A549 (cell line): ENCODE measurements around the gene STRBP. TPM values are rescaled to one million over a fixed set of nuclear protein-coding genes. Genes with fewer than 3 reads are reported as not detected.

Source experiments
- ATAC-seq, 2 experiments: fragments of 200-7000 bp in 1 of 2; fragments of >200 bp in 1 of 2; cut with Nextera tagmentation in 1 of 2; cut with Tn5 transposase in 1 of 2; 3 replicates each; pipeline versions ENCODE4 v1.8.0 to v1.9.1; 2018 to 2020; ENCODE audit warnings: mild to moderate bottlenecking in 1 of 2, moderate library complexity in 1 of 2
- CTCF ChIA-PET: fragments of 300-600 bp; sonication (Branson Sonifier 250); formaldehyde crosslinking; extraction: SDS; loops from one replicate; lab custom pipeline; 2021; ENCODE audit warnings: antibody characterized with exemption, inconsistent platforms; lab: Yijun Ruan, JAX
- POLR2A ChIA-PET: fragments of 350-600 bp; formaldehyde crosslinking; extraction: SDS; loops from one replicate; lab custom pipeline; 2021; ENCODE audit warnings: antibody characterized with exemption, inconsistent platforms; lab: Yijun Ruan, JAX
- DNase-seq, 2 experiments: peaks; one replicate each; pipeline versions ENCODE4 v3.0.0 to v3.0.0-alpha.2; 2011 to 2016; ENCODE audit warnings: low read depth in 1 of 2, low spot score in 1 of 2
- FAIRE-seq: peaks from 2 replicates; lab custom pipeline; 2011; peaks lifted over from hg19 to GRCh38; lab: Jason Lieb, UNC
- H3K27ac ChIP-seq, 2 experiments: fragments of >200 bp; sonication (Bioruptor Twin); formaldehyde crosslinking; 3 replicates each; pipeline ENCODE4 v1.5.1; 2016 to 2017
- H3K4me1 ChIP-seq: fragments of >200 bp; sonication (Bioruptor Twin); formaldehyde crosslinking; 3 replicates; pipeline ENCODE4 v1.6.1; 2016
- H3K4me2 ChIP-seq: fragments of >200 bp; sonication (Bioruptor Twin); formaldehyde crosslinking; 3 replicates; pipeline ENCODE4 v1.6.1; 2016
- H3K4me3 ChIP-seq: fragments of >200 bp; sonication (Bioruptor Twin); formaldehyde crosslinking; 3 replicates; pipeline ENCODE4 v1.5.1; 2016
- H3K9me3 ChIP-seq: fragments of >200 bp; sonication (Bioruptor Twin); formaldehyde crosslinking; 3 replicates; pipeline ENCODE4 v1.6.1; 2016
- CEBPB ChIP-seq, 2 experiments: fragments of >200 bp in 1 of 2; sonication (Bioruptor Twin) in 1 of 2; formaldehyde crosslinking in 1 of 2; IDR thresholded peaks; 2 replicates each; pipeline ENCODE4 v1.6.1; 2012 to 2016
- CHD2 ChIP-seq: fragments of 150-350 bp; IDR thresholded peaks from 2 replicates; pipeline ENCODE4 v1.6.1; 2014; ENCODE audit warnings: low read length; ENCODE audit not compliant: partially characterized antibody
- EHF ChIP-seq: fragments of 250-450 bp; sonication (Bioruptor Pico); IDR thresholded peaks from 2 replicates; pipeline ENCODE4 v1.5.0; 2020; ENCODE audit warnings: mild to moderate bottlenecking
- EP300 ChIP-seq, 2 experiments: fragments of >200 bp; sonication (Bioruptor Twin); formaldehyde crosslinking; IDR thresholded peaks; 2 replicates in 1 of 2; 3 replicates in 1 of 2; pipeline ENCODE4 v1.6.1; 2016 to 2017
- HEYL ChIP-seq: fragments of 250-450 bp; sonication (Bioruptor Pico); IDR thresholded peaks from 2 replicates; pipeline ENCODE4 v1.8.0; 2021; ENCODE audit warnings: mild to moderate bottlenecking, moderate library complexity
- HOXA7 ChIP-seq: fragments of 250-450 bp; sonication (Bioruptor Pico); IDR thresholded peaks from 2 replicates; pipeline ENCODE4 v1.5.0; 2020; ENCODE audit warnings: mild to moderate bottlenecking, moderate library complexity
- JUNB ChIP-seq: fragments of >200 bp; sonication (Bioruptor Twin); formaldehyde crosslinking; IDR thresholded peaks from 2 replicates; pipeline ENCODE4 v1.6.1; 2016
- KDM5A ChIP-seq: fragments of 200-600 bp; sonication (generic); IDR thresholded peaks from 2 replicates; pipeline ENCODE4 v1.6.1; 2016; ENCODE audit warnings: antibody characterized with exemption, mild to moderate bottlenecking
- MAFK ChIP-seq: fragments of 450-650 bp; IDR thresholded peaks from 2 replicates; pipeline ENCODE4 v1.6.1; 2014; ENCODE audit not compliant: partially characterized antibody
- NFE2L2 ChIP-seq: fragments of 150-350 bp; conservative IDR thresholded peaks from 2 replicates; pipeline ENCODE4 v1.6.1; 2014; ENCODE audit warnings: low read length
- NPAS2 ChIP-seq: fragments of 250-450 bp; sonication (Bioruptor Pico); IDR thresholded peaks from 2 replicates; pipeline ENCODE4 v1.8.0; 2022; ENCODE audit warnings: mild to moderate bottlenecking, moderate library complexity, borderline replicate concordance
- PHF8 ChIP-seq: fragments of 200-600 bp; sonication (generic); IDR thresholded peaks from 2 replicates; pipeline ENCODE4 v1.6.1; 2016; ENCODE audit warnings: low read depth, mild to moderate bottlenecking, antibody characterized with exemption, moderate library complexity, borderline replicate concordance
- POLR2A ChIP-seq: IDR thresholded peaks from 2 replicates; pipeline ENCODE4 v1.6.1; 2012; ENCODE audit warnings: mild to moderate bottlenecking, low read length
- ZSCAN20 ChIP-seq: fragments of 250-450 bp; sonication (Bioruptor Pico); IDR thresholded peaks from 2 replicates; pipeline ENCODE4 v1.8.0; 2022; ENCODE audit warnings: mild to moderate bottlenecking, moderate library complexity
- WGBS: methylation state at CpG from one replicate; pipeline ENCODE4 v1.1.6; 2017; ENCODE audit errors: missing lambda C conversion rate; 5-methylcytosine and 5-hydroxymethylcytosine counted together
- polyA plus RNA-seq, 4 experiments: library from polyadenylated mRNA; depleted of rRNA in 3 of 4; stranded (reverse); fragments of >200 nt; fragmentation: RNase III in 1 of 4; extraction: RNeasy Plus Mini Kit Qiagen cat#74134 plus additional on column Dnase treatment in 1 of 4; gene quantifications; 2 replicates in 3 of 4; 3 replicates in 1 of 4; pipeline ENCODE4 v1.2.3, GENCODE V29; 2011 to 2017
- TF ChIP-seq, protein P1 (sequence below): fragments of 200-600 bp; sonication (generic); IDR thresholded peaks from 2 replicates; pipeline ENCODE4 v1.6.1; 2016; ENCODE audit warnings: antibody characterized with exemption, mild to moderate bottlenecking, moderate library complexity
- TF ChIP-seq, protein P2 (sequence below): IDR thresholded peaks from 2 replicates; pipeline ENCODE4 v1.6.1; 2012
- TF ChIP-seq, protein P3 (sequence below): IDR thresholded peaks from 2 replicates; pipeline ENCODE4 v1.6.1; 2012; ENCODE audit warnings: low read depth, borderline replicate concordance
- TF ChIP-seq, protein P4 (sequence below): fragments of >200 bp; sonication (Bioruptor Twin); formaldehyde crosslinking; IDR thresholded peaks from 3 replicates; pipeline ENCODE4 v1.6.1; 2016
- TF ChIP-seq, protein P5 (sequence below): IDR thresholded peaks from 2 replicates; pipeline ENCODE4 v1.6.1; 2012
- TF ChIP-seq, protein P6 (sequence below): fragments of >200 bp; sonication (Bioruptor Twin); formaldehyde crosslinking; IDR thresholded peaks from 2 replicates; pipeline ENCODE4 v1.6.1; 2016
- TF ChIP-seq, protein P7 (sequence below): fragments of 450-650 bp; IDR thresholded peaks from 2 replicates; pipeline ENCODE4 v1.6.1; 2014; ENCODE audit warnings: antibody characterized with exemption
- TF ChIP-seq, protein P8 (sequence below): fragments of 250-450 bp; sonication (Bioruptor Pico); IDR thresholded peaks from 2 replicates; pipeline ENCODE4 v1.5.0; 2021; ENCODE audit warnings: mild to moderate bottlenecking, moderate library complexity, borderline replicate concordance

The STRBP gene
- polyA plus RNA-seq, 2 of the 4 experiments (the other 2 are of a cell fraction), result 20.4 to 34.0 TPM

DNA sequence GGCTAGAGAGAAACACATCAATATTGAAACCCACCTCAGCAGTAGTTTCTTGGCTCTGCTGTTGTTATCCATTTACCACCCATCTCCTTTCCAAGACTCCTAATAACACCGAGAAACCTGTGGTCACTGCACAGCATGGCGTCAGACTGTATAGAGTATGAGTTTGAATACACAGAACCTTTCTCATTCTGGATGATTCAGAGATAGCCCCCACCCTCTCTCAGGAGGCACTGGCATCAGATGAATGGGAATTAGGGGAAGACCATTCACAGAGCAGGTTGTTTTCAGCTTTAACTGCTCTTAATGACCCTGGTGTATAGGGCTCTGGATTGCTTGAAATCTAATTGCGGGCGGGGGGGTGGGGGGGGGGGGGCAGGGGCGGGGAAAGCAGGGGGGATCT is 148.3 kb downstream of the STRBP start:
- no peak for ATAC-seq
- no peak overlapping the region for H3K4me3 ChIP-seq
- TF ChIP-seq JUNB (no peak), MAFK (no peak), CEBPB (IDR thresholded peaks at IDR 0.05) (no peak), KDM5A (no peak), EP300 (IDR thresholded peaks at IDR 0.05) (no peak), ZSCAN20 (CRISPR knock-in tag) (no peak), NPAS2 (CRISPR knock-in tag) (no peak), POLR2A (no peak)
- TF ChIP-seq, protein P1, sequence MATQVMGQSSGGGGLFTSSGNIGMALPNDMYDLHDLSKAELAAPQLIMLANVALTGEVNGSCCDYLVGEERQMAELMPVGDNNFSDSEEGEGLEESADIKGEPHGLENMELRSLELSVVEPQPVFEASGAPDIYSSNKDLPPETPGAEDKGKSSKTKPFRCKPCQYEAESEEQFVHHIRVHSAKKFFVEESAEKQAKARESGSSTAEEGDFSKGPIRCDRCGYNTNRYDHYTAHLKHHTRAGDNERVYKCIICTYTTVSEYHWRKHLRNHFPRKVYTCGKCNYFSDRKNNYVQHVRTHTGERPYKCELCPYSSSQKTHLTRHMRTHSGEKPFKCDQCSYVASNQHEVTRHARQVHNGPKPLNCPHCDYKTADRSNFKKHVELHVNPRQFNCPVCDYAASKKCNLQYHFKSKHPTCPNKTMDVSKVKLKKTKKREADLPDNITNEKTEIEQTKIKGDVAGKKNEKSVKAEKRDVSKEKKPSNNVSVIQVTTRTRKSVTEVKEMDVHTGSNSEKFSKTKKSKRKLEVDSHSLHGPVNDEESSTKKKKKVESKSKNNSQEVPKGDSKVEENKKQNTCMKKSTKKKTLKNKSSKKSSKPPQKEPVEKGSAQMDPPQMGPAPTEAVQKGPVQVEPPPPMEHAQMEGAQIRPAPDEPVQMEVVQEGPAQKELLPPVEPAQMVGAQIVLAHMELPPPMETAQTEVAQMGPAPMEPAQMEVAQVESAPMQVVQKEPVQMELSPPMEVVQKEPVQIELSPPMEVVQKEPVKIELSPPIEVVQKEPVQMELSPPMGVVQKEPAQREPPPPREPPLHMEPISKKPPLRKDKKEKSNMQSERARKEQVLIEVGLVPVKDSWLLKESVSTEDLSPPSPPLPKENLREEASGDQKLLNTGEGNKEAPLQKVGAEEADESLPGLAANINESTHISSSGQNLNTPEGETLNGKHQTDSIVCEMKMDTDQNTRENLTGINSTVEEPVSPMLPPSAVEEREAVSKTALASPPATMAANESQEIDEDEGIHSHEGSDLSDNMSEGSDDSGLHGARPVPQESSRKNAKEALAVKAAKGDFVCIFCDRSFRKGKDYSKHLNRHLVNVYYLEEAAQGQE, result no peak
- 75% methylated on average over 5 of the region's 5 CpGs for WGBS
- ChIA-PET CTCF (interaction anchor here (1.0 to 2.5 kb wide), 2 partner anchors 10 to 230 kb away, joined by 4 to 13 read pairs; no protein-coding TSS in a partner anchor), POLR2A (no interaction called here)
- no peak overlapping the region for H3K27ac ChIP-seq
- no peak for DNase-seq
- H3K4me1 ChIP-seq, result peaks cover 6% of the 10 kb centered on the region; the same call in 1 of the 3 replicates
- H3K9me3 ChIP-seq, result no peaks in the 10 kb centered on the region
- FAIRE-seq, result no peak
- no peak overlapping the region for H3K4me2 ChIP-seq

DNA sequence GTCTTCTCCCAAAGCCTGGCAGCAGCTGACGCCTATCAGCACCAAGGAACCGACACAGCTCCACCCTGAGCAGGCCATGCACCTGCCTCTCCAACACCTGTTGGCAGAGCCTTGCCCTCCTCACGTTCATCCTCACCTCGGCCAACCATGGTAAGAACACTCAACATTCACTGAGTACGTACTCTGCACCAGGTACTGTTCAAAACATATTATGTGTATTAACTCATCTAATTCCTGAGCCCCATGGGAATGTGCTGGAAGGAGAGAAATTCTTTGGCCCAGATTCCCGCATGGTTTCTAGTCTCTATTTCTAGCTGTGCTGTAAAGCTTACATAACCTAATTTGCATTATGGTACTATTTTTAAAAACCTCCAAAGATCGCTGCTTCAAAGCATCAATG is 148.8 kb downstream of the STRBP start:
- ChIA-PET POLR2A (no interaction called here), CTCF (interaction anchor here (1.0 to 2.5 kb wide), 2 partner anchors 11 to 230 kb away, joined by 4 to 13 read pairs; no protein-coding TSS in a partner anchor)
- no peaks in the 10 kb centered on the region for H3K9me3 ChIP-seq
- DNase-seq, result no peak
- ATAC-seq, result no peak
- 88% methylated on average over 7 of the region's 7 CpGs for WGBS
- no peak overlapping the region for H3K4me2 ChIP-seq
- FAIRE-seq, result no peak
- no peak for TF ChIP-seq JUNB
- TF ChIP-seq, protein P2, sequence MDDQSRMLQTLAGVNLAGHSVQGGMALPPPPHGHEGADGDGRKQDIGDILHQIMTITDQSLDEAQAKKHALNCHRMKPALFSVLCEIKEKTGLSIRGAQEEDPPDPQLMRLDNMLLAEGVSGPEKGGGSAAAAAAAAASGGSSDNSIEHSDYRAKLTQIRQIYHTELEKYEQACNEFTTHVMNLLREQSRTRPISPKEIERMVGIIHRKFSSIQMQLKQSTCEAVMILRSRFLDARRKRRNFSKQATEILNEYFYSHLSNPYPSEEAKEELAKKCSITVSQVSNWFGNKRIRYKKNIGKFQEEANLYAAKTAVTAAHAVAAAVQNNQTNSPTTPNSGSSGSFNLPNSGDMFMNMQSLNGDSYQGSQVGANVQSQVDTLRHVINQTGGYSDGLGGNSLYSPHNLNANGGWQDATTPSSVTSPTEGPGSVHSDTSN, result no peak
- TF ChIP-seq EHF, result no peak
- TF ChIP-seq, protein P3, sequence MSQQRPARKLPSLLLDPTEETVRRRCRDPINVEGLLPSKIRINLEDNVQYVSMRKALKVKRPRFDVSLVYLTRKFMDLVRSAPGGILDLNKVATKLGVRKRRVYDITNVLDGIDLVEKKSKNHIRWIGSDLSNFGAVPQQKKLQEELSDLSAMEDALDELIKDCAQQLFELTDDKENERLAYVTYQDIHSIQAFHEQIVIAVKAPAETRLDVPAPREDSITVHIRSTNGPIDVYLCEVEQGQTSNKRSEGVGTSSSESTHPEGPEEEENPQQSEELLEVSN, result no peak
- no peak for TF ChIP-seq HEYL (CRISPR knock-in tag)
- TF ChIP-seq, protein P4, sequence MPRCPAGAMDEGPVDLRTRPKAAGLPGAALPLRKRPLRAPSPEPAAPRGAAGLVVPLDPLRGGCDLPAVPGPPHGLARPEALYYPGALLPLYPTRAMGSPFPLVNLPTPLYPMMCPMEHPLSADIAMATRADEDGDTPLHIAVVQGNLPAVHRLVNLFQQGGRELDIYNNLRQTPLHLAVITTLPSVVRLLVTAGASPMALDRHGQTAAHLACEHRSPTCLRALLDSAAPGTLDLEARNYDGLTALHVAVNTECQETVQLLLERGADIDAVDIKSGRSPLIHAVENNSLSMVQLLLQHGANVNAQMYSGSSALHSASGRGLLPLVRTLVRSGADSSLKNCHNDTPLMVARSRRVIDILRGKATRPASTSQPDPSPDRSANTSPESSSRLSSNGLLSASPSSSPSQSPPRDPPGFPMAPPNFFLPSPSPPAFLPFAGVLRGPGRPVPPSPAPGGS, result no peak
- TF ChIP-seq PHF8, result no peak
- TF ChIP-seq, all 56 proteins: peak for 0
- Histone ChIP-seq H3K4me1 (peaks cover 6% of the 10 kb centered on the region; the same call in 1 of the 3 replicates), H3K27ac (no peak overlapping the region), H3K4me3 (no peak overlapping the region)

DNA sequence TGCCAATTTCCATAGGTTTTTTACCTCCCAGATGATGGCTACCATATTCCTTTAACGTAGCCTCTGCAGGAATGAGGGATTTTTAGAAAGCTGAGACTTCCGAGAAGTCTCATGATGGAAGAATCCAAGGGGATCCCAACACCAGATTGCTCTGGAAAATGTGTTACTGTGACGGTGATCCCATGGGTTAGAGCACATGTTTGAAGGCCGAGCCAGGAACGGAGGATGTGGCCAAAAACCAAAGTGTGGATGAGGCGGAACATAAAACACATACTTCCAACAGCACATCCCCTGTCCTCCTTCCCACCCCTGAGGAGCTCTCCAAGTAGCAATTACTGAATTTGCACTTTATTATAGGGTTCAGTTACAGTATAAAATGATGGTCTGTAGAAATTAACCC is 152.3 kb downstream of the STRBP start:
- Histone ChIP-seq H3K4me1 (peaks cover 2% of the 10 kb centered on the region; the same call in 1 of the 3 replicates), H3K4me3 (no peak overlapping the region), H3K9me3 (no peaks in the 10 kb centered on the region), H3K4me2 (no peak overlapping the region), H3K27ac (no peak overlapping the region)
- ChIA-PET CTCF (interaction anchor here (0.8 kb wide), 1 partner anchor 233 kb away, joined by 3 read pairs; no protein-coding TSS in a partner anchor), POLR2A (no interaction called here)
- no peak for DNase-seq
- no peak for FAIRE-seq
- ATAC-seq, result no peak
- WGBS, result 94% methylated on average over 6 of the region's 6 CpGs
- TF ChIP-seq, protein P5, sequence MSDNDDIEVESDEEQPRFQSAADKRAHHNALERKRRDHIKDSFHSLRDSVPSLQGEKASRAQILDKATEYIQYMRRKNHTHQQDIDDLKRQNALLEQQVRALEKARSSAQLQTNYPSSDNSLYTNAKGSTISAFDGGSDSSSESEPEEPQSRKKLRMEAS, result no peak
- TF ChIP-seq, protein P3, result no peak
- TF ChIP-seq PHF8 (no peak), CHD2 (no peak), NPAS2 (CRISPR knock-in tag) (no peak), HOXA7 (CRISPR knock-in tag) (no peak), NFE2L2 (no peak), EP300 (IDR thresholded peaks at IDR 0.05) (no peak), ZSCAN20 (CRISPR knock-in tag) (no peak)
- TF ChIP-seq, protein P6, sequence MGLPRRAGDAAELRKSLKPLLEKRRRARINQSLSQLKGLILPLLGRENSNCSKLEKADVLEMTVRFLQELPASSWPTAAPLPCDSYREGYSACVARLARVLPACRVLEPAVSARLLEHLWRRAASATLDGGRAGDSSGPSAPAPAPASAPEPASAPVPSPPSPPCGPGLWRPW, result no peak
- TF ChIP-seq, protein P7, sequence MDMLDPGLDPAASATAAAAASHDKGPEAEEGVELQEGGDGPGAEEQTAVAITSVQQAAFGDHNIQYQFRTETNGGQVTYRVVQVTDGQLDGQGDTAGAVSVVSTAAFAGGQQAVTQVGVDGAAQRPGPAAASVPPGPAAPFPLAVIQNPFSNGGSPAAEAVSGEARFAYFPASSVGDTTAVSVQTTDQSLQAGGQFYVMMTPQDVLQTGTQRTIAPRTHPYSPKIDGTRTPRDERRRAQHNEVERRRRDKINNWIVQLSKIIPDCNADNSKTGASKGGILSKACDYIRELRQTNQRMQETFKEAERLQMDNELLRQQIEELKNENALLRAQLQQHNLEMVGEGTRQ, result no peak
- TF ChIP-seq, protein P8, sequence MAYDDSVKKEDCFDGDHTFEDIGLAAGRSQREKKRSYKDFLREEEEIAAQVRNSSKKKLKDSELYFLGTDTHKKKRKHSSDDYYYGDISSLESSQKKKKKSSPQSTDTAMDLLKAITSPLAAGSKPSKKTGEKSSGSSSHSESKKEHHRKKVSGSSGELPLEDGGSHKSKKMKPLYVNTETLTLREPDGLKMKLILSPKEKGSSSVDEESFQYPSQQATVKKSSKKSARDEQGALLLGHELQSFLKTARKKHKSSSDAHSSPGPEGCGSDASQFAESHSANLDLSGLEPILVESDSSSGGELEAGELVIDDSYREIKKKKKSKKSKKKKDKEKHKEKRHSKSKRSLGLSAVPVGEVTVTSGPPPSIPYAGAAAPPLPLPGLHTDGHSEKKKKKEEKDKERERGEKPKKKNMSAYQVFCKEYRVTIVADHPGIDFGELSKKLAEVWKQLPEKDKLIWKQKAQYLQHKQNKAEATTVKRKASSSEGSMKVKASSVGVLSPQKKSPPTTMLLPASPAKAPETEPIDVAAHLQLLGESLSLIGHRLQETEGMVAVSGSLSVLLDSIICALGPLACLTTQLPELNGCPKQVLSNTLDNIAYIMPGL (CRISPR knock-in tag), result no peak
